Tibial nerve (tissue), 3 donors: Measurements from ENCODE around the gene AGAP3.

ENCODE experiments used
- CTCF ChIP-seq, 5 experiments: fragments of 200-600 bp in 3 of 5; fragments of 450-650 bp in 2 of 5; sonication (generic) in 3 of 5; IDR thresholded peaks; one replicate each; pipeline ENCODE4 v1.5.1; 2016 to 2019; ENCODE audit warnings: antibody characterized with exemption in 5 of 5, mild to moderate bottlenecking in 3 of 5, moderate library complexity in 2 of 5
- POLR2A ChIP-seq, 2 donors: fragments of 450-650 bp; IDR thresholded peaks; one replicate each; pipeline ENCODE4 v1.6.1; 2017; ENCODE audit warnings: antibody characterized with exemption in 2 of 2, mild to moderate bottlenecking in 2 of 2, moderate library complexity in 2 of 2

GRCh38 chr7:151178831-151179230, 92.6 kb downstream of the AGAP3 start:
- TF ChIP-seq POLR2A (IDR thresholded peaks at IDR 0.05) = no peak
- TF ChIP-seq CTCF (IDR thresholded peaks at IDR 0.05) = no peak
